GM21423 (cell line): ENCODE data around the gene LMO2.

ENCODE experiments used
- ATAC-seq: cut with Tn5 transposase; IDR thresholded peaks from one replicate; pipeline ENCODE4 v1.9.1; 2021; ENCODE audit warnings: mild to moderate bottlenecking, moderate library complexity; ENCODE audit not compliant: unreplicated experiment

The LMO2 gene

GRCh38 chr11:33889821-33890378 is 2.0 kb downstream of the LMO2 start:
- ATAC-seq = no peak

- ATAC-seq = no peak
Observed at GRCh38 chr11:33889296-33889695, 2.6 kb downstream of the LMO2 start.

- no peak for ATAC-seq
Observed at GRCh38 chr11:33887886-33888285, 4.0 kb downstream of the LMO2 start.

GRCh38 chr11:33885338-33886005 is 6.4 kb downstream of the LMO2 start:
- no peak for ATAC-seq

- no peak for ATAC-seq
Observed at GRCh38 chr11:33884601-33885000, 7.3 kb downstream of the LMO2 start.

- ATAC-seq = no peak
Observed at GRCh38 chr11:33884035-33884434, 7.8 kb downstream of the LMO2 start.

GRCh38 chr11:33881651-33882503 is 10.0 kb downstream of the LMO2 start:
- ATAC-seq = no peak

GRCh38 chr11:33880979-33881378 is 10.9 kb downstream of the LMO2 start:
- no peak for ATAC-seq

- no peak for ATAC-seq
Observed at GRCh38 chr11:33879375-33879774, 12.5 kb downstream of the LMO2 start.

- no peak for ATAC-seq
Observed at GRCh38 chr11:33877038-33877437, 14.8 kb downstream of the LMO2 start.

GRCh38 chr11:33875621-33876294 is 16.1 kb downstream of the LMO2 start:
- ATAC-seq = no peak

GRCh38 chr11:33874910-33875490 is 16.9 kb downstream of the LMO2 start:
- ATAC-seq = no peak

GRCh38 chr11:33874433-33874832 is 17.4 kb downstream of the LMO2 start:
- ATAC-seq = no peak

- no peak for ATAC-seq
Observed at GRCh38 chr11:33869481-33870422, 22.1 kb downstream of the LMO2 start.

GRCh38 chr11:33868647-33869461 is 23.0 kb downstream of the LMO2 start:
- no peak for ATAC-seq

GRCh38 chr11:33867996-33868646 is 23.8 kb downstream of the LMO2 start:
- no peak for ATAC-seq

- no peak for ATAC-seq
Observed at GRCh38 chr11:33867561-33867960, 24.3 kb downstream of the LMO2 start.

GRCh38 chr11:33866936-33867335 is 24.9 kb downstream of the LMO2 start:
- no peak for ATAC-seq

- ATAC-seq = no peak
Observed at GRCh38 chr11:33864479-33864878, 27.4 kb downstream of the LMO2 start.
